ENCODE data around the gene DLGAP1. TPM values are rescaled to one million over a fixed set of nuclear protein-coding genes. Genes with fewer than 3 reads are reported as not detected.

The DLGAP1 gene
- polyA plus RNA-seq, 6 donors from 2014 or later, result 0.32 TPM; not detected in 5

DNA sequence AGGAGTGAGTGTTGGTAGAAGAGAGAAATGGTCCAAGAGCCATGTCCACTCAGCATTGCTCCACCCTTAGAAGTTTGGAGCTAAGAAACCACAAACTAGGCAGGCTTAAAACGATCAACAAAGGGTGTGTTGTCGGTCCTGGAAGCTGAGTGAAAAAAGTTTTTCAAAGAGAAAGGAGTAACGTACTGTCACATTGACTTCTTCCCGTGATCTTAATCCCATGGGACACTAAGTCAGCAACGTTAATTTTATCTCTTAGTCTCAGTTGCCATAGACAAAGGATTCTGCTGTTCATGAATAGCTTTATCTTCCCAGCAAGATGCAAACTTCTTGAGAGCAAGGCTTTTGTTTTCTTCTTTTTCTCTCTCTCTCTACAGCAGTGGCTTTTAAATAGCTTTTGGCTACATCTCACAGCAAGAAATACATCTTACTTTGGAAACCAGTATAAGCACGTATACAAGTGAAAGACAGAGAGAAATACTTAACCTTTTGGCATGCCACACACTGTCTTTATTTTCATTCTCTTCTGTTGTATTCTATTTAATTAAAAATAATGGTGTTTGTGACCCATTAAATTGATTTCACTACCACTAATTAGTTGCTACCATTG lies 627.8 kb downstream of the DLGAP1 start:
- Mint-ChIP-seq H3K9me3 (peaks cover 0 to 8% (median 3%) of the 10 kb centered on the region in 7 donors), H3K36me3 (no peaks in the 10 kb centered on the region), H3K4me3 (no peak overlapping the region), H3K4me1 (no peaks in the 10 kb centered on the region), H3K27me3 (peaks cover 0 to 15% (median 10%) of the 10 kb centered on the region in 3 donors), H3K27ac (no peak overlapping the region)
- ATAC-seq (ENCODE audit: low read depth in 2 of 2) (no peak), DNase-seq (no peak)

DNA sequence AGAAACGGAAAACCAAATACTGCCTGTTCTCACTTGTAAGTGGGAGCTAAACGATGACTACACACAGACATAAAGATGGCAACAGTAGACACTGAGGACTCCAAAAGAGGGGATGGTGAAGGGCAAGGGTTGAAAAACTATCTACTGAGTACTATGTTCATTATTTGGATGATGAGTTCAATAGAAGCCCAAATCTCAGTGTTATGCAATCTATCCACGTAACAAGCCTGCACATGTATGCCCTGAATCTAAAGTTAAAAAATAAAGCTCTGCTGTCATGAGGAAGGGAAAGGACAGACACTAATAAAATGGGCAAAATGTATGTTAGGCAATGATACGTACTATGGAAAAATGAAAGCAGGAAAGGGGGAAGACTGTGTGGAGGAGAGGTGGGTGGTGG lies 629.1 kb downstream of the DLGAP1 start:
- Mint-ChIP-seq H3K4me1 (no peaks in the 10 kb centered on the region), H3K36me3 (no peaks in the 10 kb centered on the region), H3K27me3 (peaks cover 6 to 15% (median 10%) of the 10 kb centered on the region in 3 donors), H3K4me3 (no peak overlapping the region), H3K9me3 (peaks cover 0 to 8% (median 3%) of the 10 kb centered on the region in 7 donors), H3K27ac (no peak overlapping the region)
- DNase-seq, result no peak
- no peak for ATAC-seq (ENCODE audit: low read depth in 2 of 2)

DNA sequence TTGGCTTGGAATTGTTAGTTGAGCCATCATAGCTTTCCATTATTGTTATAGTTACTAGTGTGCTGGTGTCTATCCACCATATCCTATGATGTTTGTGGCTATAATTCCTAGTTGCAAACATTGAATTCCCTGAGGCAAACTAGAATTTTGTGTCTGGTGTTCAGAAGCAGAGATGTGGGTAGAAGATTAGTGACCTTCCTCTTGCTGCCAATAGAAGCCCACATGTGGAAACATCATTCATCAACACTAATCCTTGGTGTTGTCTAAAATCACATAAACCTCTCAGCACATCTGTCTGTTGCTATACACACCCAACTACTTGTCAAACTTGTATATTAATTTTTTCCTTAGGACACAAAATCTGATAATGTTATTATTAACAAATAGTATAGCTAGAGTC lies 631.0 kb downstream of the DLGAP1 start:
- DNase-seq (no peak), ATAC-seq (ENCODE audit: low read depth in 2 of 2) (no peak)
- no peaks in the 10 kb centered on the region for H3K4me1 Mint-ChIP-seq
- peaks cover 13 to 20% (median 15%) of the 10 kb centered on the region in 3 donors for H3K27me3 Mint-ChIP-seq
- H3K36me3 Mint-ChIP-seq, result no peaks in the 10 kb centered on the region
- H3K9me3 Mint-ChIP-seq, result peaks cover 0 to 8% (median 3%) of the 10 kb centered on the region in 7 donors
- no peak overlapping the region for H3K4me3 Mint-ChIP-seq
- no peak overlapping the region for H3K27ac Mint-ChIP-seq

DNA sequence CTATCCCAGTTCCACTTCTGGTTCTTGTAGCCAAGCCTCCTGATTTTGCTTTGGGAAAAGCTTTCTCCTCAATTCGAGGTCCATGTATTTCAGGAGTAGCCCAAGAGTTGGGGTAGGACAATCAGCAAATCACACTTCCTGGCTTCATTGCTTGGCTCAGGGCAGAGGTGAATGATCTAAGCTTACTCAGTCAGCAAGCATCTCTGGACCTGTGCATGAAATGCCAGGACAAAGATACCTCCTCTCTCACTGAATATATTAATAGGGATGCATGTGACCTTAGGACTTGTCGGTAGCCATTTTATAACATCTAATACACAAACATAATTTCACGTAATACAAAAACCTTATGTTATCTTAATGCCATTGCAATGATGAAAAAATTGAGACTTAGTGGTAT lies 632.0 kb downstream of the DLGAP1 start:
- DNase-seq, result no peak
- Mint-ChIP-seq H3K4me3 (no peak overlapping the region), H3K36me3 (no peaks in the 10 kb centered on the region), H3K27me3 (peaks cover 13 to 20% (median 15%) of the 10 kb centered on the region in 3 donors), H3K27ac (no peak overlapping the region), H3K9me3 (peaks cover 0 to 8% (median 3%) of the 10 kb centered on the region in 7 donors), H3K4me1 (no peaks in the 10 kb centered on the region)
- ATAC-seq (ENCODE audit: low read depth in 2 of 2), result no peak

DNA sequence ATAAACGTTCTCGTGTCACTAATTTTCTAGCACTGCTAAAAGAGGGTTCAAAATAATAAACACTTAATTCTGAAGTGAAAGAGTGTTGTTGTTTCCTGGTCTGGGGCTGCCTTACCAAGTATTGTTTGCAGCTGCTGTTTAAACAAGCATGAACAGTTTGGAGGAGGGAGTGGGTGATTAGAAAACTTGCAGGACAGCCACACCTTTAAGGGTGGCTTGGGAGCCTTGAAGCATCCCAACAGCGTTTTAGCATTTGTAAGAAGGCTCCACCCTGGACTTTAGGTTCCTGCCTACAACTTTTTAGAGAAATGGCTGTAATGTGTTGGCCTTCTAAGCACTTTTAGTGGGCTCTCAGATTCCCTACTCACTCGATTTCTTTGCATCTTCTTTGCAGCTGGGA lies 633.6 kb downstream of the DLGAP1 start:
- Mint-ChIP-seq H3K9me3 (peaks cover 0 to 7% (median 3%) of the 10 kb centered on the region in 7 donors), H3K27me3 (peaks cover 11 to 27% (median 17%) of the 10 kb centered on the region in 3 donors), H3K27ac (no peak overlapping the region), H3K4me3 (no peak overlapping the region), H3K36me3 (no peaks in the 10 kb centered on the region), H3K4me1 (no peaks in the 10 kb centered on the region)
- ATAC-seq (ENCODE audit: low read depth in 2 of 2) (no peak), DNase-seq (no peak)

GRCh38 chr18:3819961-3820360 lies 635.1 kb downstream of the DLGAP1 start:
- Mint-ChIP-seq H3K9me3 (no peaks in the 10 kb centered on the region), H3K4me1 (no peaks in the 10 kb centered on the region), H3K36me3 (no peaks in the 10 kb centered on the region), H3K27ac (no peak overlapping the region), H3K4me3 (no peak overlapping the region), H3K27me3 (peaks cover 6 to 30% (median 17%) of the 10 kb centered on the region in 3 donors)
- DNase-seq (no peak), ATAC-seq (ENCODE audit: low read depth in 2 of 2) (no peak)

DNA sequence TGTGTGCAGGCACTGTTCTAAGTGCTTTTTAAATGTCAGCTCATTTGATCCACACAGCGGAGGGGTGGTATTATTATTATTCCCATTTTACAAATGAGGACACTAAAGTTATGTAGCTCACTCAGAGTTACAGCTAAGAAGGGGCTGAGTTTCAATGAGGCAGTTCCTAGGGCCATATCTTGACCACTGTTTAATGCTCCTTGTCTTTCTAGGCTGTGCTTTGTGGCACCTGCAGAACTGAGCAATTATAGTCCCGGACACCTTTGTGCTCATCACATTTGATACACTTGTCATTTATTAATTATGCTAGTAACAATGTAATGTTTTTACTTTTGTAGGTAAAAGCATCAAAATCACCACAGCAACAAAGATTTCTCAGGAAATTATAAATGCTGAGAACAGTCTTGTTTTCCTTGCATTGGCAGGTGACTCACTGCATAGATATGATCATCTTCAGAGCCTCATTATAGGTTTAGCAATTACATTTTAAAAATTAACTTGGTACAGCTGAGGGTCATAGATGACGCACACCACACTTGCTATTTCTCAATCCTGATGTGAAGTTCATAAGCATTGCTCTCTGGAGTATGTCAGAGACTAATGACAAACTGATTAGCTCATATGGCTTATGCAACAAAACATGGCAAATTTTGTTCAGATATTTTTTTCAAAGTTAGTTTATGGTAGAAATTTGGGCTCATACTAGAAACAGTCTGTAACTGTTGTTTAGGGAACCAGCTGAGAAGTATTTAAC lies 638.3 kb downstream of the DLGAP1 start:
- no peak overlapping the region for H3K4me3 Mint-ChIP-seq
- DNase-seq, result no peak
- peaks cover 6 to 30% (median 16%) of the 10 kb centered on the region in 3 donors for H3K27me3 Mint-ChIP-seq
- H3K9me3 Mint-ChIP-seq, result no peaks in the 10 kb centered on the region
- H3K4me1 Mint-ChIP-seq, result no peaks in the 10 kb centered on the region
- H3K27ac Mint-ChIP-seq, result no peak overlapping the region
- ATAC-seq (ENCODE audit: low read depth in 2 of 2), result no peak
- H3K36me3 Mint-ChIP-seq, result no peaks in the 10 kb centered on the region

- no peak for ATAC-seq (ENCODE audit: low read depth in 2 of 2)
- no peak overlapping the region for H3K4me3 Mint-ChIP-seq
- DNase-seq, result no peak
- H3K27ac Mint-ChIP-seq, result no peak overlapping the region
- H3K27me3 Mint-ChIP-seq, result peaks cover 6 to 30% (median 11%) of the 10 kb centered on the region in 3 donors
- H3K9me3 Mint-ChIP-seq, result no peaks in the 10 kb centered on the region
- no peaks in the 10 kb centered on the region for H3K4me1 Mint-ChIP-seq
- H3K36me3 Mint-ChIP-seq, result no peaks in the 10 kb centered on the region
Observed at GRCh38 chr18:3815991-3816390, 639.1 kb downstream of the DLGAP1 start.

DNA sequence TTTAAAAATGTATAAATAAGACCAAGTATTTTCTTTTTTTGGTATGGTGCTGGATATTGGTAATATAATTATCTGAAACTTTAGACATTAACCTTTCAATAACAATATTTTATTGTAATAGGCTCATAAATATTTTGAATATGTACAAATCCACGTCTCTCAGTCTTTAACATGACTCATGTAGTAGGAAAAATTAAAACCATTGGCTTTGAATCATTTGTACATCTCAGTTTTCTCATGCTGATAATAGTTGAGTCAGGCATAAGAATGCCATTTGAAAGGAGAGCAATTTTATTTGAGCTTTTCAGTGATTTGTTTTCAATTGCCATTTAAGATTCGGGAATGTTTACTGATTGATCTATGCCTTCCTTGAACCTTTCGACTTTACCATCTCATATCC lies 640.3 kb downstream of the DLGAP1 start:
- Mint-ChIP-seq H3K27me3 (peaks cover 6 to 29% (median 12%) of the 10 kb centered on the region in 3 donors), H3K4me1 (no peaks in the 10 kb centered on the region), H3K27ac (no peak overlapping the region), H3K9me3 (no peaks in the 10 kb centered on the region), H3K36me3 (no peaks in the 10 kb centered on the region), H3K4me3 (no peak overlapping the region)
- DNase-seq (no peak), ATAC-seq (ENCODE audit: low read depth in 2 of 2) (no peak)

DNA sequence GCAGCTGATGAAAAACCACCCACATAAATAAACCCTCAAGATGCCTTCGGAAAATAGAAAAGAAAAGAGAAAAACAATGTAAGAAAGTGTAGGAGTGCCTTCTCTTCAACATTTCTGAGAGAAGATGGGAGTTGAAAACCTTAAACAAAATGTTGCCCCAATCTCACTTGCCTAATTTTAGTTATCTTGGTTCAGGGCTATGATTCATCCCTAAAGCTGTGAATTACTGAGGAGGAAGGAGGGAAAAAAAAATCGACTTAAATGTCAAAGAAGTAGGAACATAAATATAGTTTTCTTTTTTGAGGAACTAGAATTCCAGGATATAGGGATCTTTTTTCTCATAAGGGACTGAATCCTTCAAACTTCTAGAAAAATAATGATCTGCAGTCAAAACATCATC lies 644.8 kb downstream of the DLGAP1 start:
- Mint-ChIP-seq H3K27me3 (peaks cover under 1 to 10% (median 7%) of the 10 kb centered on the region in 3 donors), H3K27ac (no peak overlapping the region), H3K4me1 (no peaks in the 10 kb centered on the region), H3K36me3 (no peaks in the 10 kb centered on the region), H3K9me3 (no peaks in the 10 kb centered on the region), H3K4me3 (no peak overlapping the region)
- ATAC-seq (ENCODE audit: low read depth in 2 of 2), result no peak
- no peak for DNase-seq

DNA sequence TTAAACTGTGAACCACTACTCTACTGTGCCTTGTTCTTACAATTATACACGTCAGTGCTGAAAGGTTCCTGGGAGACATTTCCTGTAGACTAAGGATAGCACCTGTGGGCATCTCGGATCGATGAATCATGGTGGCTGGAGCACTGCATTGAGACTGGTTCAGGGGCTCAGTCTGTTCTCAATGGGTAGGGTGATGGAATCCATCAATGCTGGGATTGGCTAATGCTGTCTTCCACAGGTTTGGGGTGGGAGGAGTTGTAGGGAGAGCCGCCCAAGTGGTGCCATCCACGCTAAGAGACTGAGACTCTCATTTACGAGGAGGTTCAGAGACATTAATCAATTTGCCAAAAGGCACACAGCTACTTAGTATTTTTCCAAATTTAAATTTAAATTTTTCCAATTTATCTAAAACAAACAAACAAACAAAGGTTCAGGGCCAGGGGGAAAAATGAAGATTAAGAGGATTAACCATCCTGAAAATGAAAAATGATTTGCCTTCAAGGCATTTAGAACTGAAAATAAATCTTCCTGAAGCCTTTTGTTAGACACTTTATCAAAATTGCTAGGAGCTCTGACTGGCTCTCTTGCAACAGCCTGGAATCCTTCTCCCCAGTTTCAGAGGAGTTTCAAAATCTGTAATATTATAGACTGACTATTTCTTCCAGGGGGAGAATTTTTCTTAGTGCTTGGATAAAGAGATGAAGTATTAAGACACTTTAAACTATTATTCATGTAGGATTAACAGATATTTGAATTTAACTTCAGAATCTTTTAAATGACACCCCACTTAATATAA lies 645.9 kb downstream of the DLGAP1 start:
- Mint-ChIP-seq H3K4me1 (no peaks in the 10 kb centered on the region), H3K9me3 (no peaks in the 10 kb centered on the region), H3K4me3 (no peak overlapping the region), H3K36me3 (no peaks in the 10 kb centered on the region), H3K27ac (no peak overlapping the region), H3K27me3 (peaks cover 0 to 7% (median 7%) of the 10 kb centered on the region in 3 donors)
- no peak for ATAC-seq (ENCODE audit: low read depth in 2 of 2)
- DNase-seq, result no peak

DNA sequence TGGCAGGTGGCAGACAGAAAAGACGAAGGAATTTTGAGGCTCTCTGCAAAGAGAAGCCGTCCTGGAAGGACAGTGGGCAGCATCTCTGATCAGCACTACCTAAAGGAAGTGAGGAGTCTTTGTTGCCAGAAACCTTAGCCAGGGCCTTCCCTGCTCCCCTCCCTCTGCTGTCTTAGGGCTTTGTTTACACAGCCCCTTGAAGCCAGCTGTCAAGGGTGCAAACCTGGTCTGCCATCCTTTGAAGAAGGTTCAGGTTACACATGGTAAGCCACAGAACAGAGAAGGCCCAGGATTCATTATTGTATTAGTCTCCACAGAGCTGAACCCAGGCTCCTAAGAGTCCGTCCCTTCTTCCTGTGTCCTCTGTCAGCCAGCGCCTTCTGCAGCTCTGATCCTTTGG lies 648.5 kb downstream of the DLGAP1 start:
- H3K27ac Mint-ChIP-seq, result no peak overlapping the region
- DNase-seq (no peak), ATAC-seq (ENCODE audit: low read depth in 2 of 2) (no peak)
- H3K4me1 Mint-ChIP-seq, result no peaks in the 10 kb centered on the region
- no peak overlapping the region for H3K4me3 Mint-ChIP-seq
- peaks cover 0 to 7% (median 7%) of the 10 kb centered on the region in 3 donors for H3K27me3 Mint-ChIP-seq
- H3K9me3 Mint-ChIP-seq, result no peaks in the 10 kb centered on the region
- H3K36me3 Mint-ChIP-seq, result no peaks in the 10 kb centered on the region

DNA sequence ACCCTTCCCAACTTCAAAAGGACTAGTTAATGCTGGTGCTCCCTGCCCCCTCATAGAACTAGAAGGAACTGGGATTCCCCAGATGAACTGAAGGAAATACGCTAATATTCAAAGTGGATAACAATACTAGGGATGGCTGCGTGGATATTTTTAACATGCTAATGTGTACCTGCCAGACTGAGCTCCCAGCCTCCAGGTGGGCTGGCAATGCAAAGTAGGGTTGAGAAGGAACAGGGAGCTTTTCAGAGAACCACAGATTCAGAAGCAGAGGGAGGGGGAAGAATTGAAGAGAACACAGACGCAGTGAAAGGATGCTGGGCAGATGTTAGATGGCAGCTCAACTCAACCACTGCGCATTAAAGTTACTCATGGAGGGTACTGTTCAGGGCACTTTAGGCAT lies 650.8 kb downstream of the DLGAP1 start:
- Mint-ChIP-seq H3K27me3 (peaks cover 0 to 8% (median 7%) of the 10 kb centered on the region in 3 donors), H3K36me3 (no peaks in the 10 kb centered on the region), H3K27ac (no peak overlapping the region), H3K4me3 (no peak overlapping the region), H3K4me1 (no peaks in the 10 kb centered on the region), H3K9me3 (no peaks in the 10 kb centered on the region)
- no peak for DNase-seq
- ATAC-seq (ENCODE audit: low read depth in 2 of 2), result no peak

- Mint-ChIP-seq H3K27me3 (peaks cover 0 to 8% (median 7%) of the 10 kb centered on the region in 3 donors), H3K9me3 (no peaks in the 10 kb centered on the region), H3K4me1 (no peaks in the 10 kb centered on the region), H3K4me3 (no peak overlapping the region), H3K27ac (no peak overlapping the region), H3K36me3 (no peaks in the 10 kb centered on the region)
- DNase-seq (no peak), ATAC-seq (ENCODE audit: low read depth in 2 of 2) (no peak)
Observed at GRCh38 chr18:3803350-3803749, 651.8 kb downstream of the DLGAP1 start.
